HepG2 (cell line): ENCODE data around the gene LPCAT4. TPM values are rescaled to one million over a fixed set of nuclear protein-coding genes. Genes with fewer than 3 reads are reported as not detected.
A peak's percentile ranks its signal among the peaks of the same experiment; 100 is the strongest.

Source experiments
- FOXA1 ChIP-seq, 2 experiments: fragments of 450-650 bp in 1 of 2; sonication (generic) in 1 of 2; formaldehyde crosslinking in 1 of 2; IDR thresholded peaks; 2 replicates each; pipeline versions ENCODE4 v1.4.0 to v1.6.1; 2016 to 2020; ENCODE audit warnings: missing genetic modification reagents in 1 of 2
- FOXO1 ChIP-seq: sonication (generic); formaldehyde crosslinking; IDR thresholded peaks from 2 replicates; pipeline ENCODE4 v1.4.0; 2020; ENCODE audit warnings: missing genetic modification reagents
- GATA4 ChIP-seq: sonication (generic); IDR thresholded peaks from 2 replicates; pipeline ENCODE4 v1.6.1; 2016; ENCODE audit warnings: antibody characterized with exemption, low read depth, borderline replicate concordance
- HMG20B ChIP-seq: conservative IDR thresholded peaks from 2 replicates; pipeline ENCODE4 v1.6.1; 2016; ENCODE audit warnings: missing genetic modification reagents, missing compliant biosample characterization
- HOXA9 ChIP-seq: sonication (generic); formaldehyde crosslinking; IDR thresholded peaks from 2 replicates; pipeline ENCODE4 v1.8.1; 2022; ENCODE audit warnings: missing genetic modification reagents, mild to moderate bottlenecking, moderate library complexity, borderline replicate concordance
- IRF2 ChIP-seq: IDR thresholded peaks from 2 replicates; pipeline ENCODE4 v1.6.1; 2018; ENCODE audit warnings: missing genetic modification reagents, missing compliant biosample characterization
- JUN ChIP-seq: sonication (generic); formaldehyde crosslinking; IDR thresholded peaks from 2 replicates; pipeline ENCODE4 v1.4.0; 2020; ENCODE audit warnings: mild to moderate bottlenecking, missing genetic modification reagents
- KMT2A ChIP-seq: sonication (generic); formaldehyde crosslinking; IDR thresholded peaks from 2 replicates; pipeline ENCODE4 v1.4.0; 2020; ENCODE audit warnings: missing genetic modification reagents
- MBNL3 ChIP-seq: fragments of 250-450 bp; sonication (Bioruptor Pico); conservative IDR thresholded peaks from 2 replicates; pipeline ENCODE4 v1.8.0; 2022; ENCODE audit warnings: mild to moderate bottlenecking, inconsistent platforms
- MTA1 ChIP-seq: sonication (generic); formaldehyde crosslinking; IDR thresholded peaks from 2 replicates; pipeline ENCODE4 v1.4.0; 2020; ENCODE audit warnings: missing genetic modification reagents, mild to moderate bottlenecking, borderline replicate concordance
- PITX1 ChIP-seq: sonication (generic); formaldehyde crosslinking; IDR thresholded peaks from 2 replicates; pipeline ENCODE4 v1.5.1; 2020; ENCODE audit warnings: mild to moderate bottlenecking, missing genetic modification reagents
- SRSF4 ChIP-seq: fragments of 200-400 bp; formaldehyde crosslinking; IDR thresholded peaks from one replicate; pipeline ENCODE4 v1.6.1; 2018; ENCODE audit warnings: mild to moderate bottlenecking, low read depth, low read length, moderate library complexity; ENCODE audit not compliant: poor library complexity, severe bottlenecking
- ZNF17 ChIP-seq: sonication (generic); formaldehyde crosslinking; IDR thresholded peaks from 2 replicates; pipeline ENCODE4 v1.5.0; 2020; ENCODE audit warnings: mild to moderate bottlenecking, missing genetic modification reagents
- ZNF30 ChIP-seq: sonication (generic); formaldehyde crosslinking; IDR thresholded peaks from 2 replicates; pipeline ENCODE4 v1.5.0; 2020; ENCODE audit warnings: mild to moderate bottlenecking, missing genetic modification reagents
- ZNF629 ChIP-seq: sonication (generic); formaldehyde crosslinking; conservative IDR thresholded peaks from 2 replicates; pipeline ENCODE4 v1.5.0; 2020; ENCODE audit warnings: missing genetic modification reagents
- ZNF747 ChIP-seq: sonication (generic); formaldehyde crosslinking; IDR thresholded peaks from 2 replicates; pipeline ENCODE4 v1.8.1; 2023; ENCODE audit warnings: missing genetic modification reagents, mild to moderate bottlenecking, borderline replicate concordance
- ZSCAN25 ChIP-seq: sonication (generic); formaldehyde crosslinking; IDR thresholded peaks from 2 replicates; pipeline ENCODE4 v1.8.0; 2022; ENCODE audit warnings: mild to moderate bottlenecking, missing genetic modification reagents
- polyA plus RNA-seq, 8 experiments: library from polyadenylated mRNA; depleted of rRNA in 3 of 8; stranded (reverse) in 7 of 8; unstranded in 1 of 8; fragments of >200 nt; fragmentation: Illumina TruSeq in 4 of 8; extraction: Trizol in 4 of 8; gene quantifications; 2 replicates each; pipeline versions ENCODE4 v1.2.1 to v1.2.3, GENCODE V29; 2011 to 2016; ENCODE audit warnings: low read depth in 4 of 8, missing spikeins in 1 of 8, mixed read lengths in 1 of 8; ENCODE audit not compliant: insufficient read depth in 1 of 8
- total RNA-seq, 5 experiments: library from RNA; depleted of rRNA; stranded (reverse); fragments of >200 nt; fragmentation: Illumina TruSeq; extraction: Trizol; gene quantifications; 2 replicates each; pipeline ENCODE4 v1.2.3, GENCODE V29; 2016; ENCODE audit warnings: low read depth in 1 of 5
- TF ChIP-seq, protein P1 (sequence below): sonication (generic); formaldehyde crosslinking; IDR thresholded peaks from 2 replicates; pipeline ENCODE4 v1.8.0; 2022; ENCODE audit warnings: missing genetic modification reagents, mild to moderate bottlenecking, borderline replicate concordance
- TF ChIP-seq, protein P2 (sequence below): sonication (generic); formaldehyde crosslinking; IDR thresholded peaks from 2 replicates; pipeline ENCODE4 v1.4.0; 2020; ENCODE audit warnings: missing genetic modification reagents, borderline replicate concordance
- TF ChIP-seq, protein P3 (sequence below): IDR thresholded peaks from 2 replicates; pipeline ENCODE4 v1.6.1; 2016; ENCODE audit warnings: low read depth
- TF ChIP-seq, protein P4 (sequence below): sonication (generic); formaldehyde crosslinking; IDR thresholded peaks from 2 replicates; pipeline ENCODE4 v1.4.0; 2020; ENCODE audit warnings: mild to moderate bottlenecking, low read depth, missing genetic modification reagents
- TF ChIP-seq, protein P5 (sequence below): sonication (generic); formaldehyde crosslinking; IDR thresholded peaks from 2 replicates; pipeline ENCODE4 v1.4.0; 2020; ENCODE audit warnings: missing genetic modification reagents

LPCAT4 gene
- total and polyA plus RNA-seq, 2 of the 13 experiments (the other 11 are each of a cell fraction or from before 2014, with no cell fraction given) = 8.1 to 57.1 TPM

DNA sequence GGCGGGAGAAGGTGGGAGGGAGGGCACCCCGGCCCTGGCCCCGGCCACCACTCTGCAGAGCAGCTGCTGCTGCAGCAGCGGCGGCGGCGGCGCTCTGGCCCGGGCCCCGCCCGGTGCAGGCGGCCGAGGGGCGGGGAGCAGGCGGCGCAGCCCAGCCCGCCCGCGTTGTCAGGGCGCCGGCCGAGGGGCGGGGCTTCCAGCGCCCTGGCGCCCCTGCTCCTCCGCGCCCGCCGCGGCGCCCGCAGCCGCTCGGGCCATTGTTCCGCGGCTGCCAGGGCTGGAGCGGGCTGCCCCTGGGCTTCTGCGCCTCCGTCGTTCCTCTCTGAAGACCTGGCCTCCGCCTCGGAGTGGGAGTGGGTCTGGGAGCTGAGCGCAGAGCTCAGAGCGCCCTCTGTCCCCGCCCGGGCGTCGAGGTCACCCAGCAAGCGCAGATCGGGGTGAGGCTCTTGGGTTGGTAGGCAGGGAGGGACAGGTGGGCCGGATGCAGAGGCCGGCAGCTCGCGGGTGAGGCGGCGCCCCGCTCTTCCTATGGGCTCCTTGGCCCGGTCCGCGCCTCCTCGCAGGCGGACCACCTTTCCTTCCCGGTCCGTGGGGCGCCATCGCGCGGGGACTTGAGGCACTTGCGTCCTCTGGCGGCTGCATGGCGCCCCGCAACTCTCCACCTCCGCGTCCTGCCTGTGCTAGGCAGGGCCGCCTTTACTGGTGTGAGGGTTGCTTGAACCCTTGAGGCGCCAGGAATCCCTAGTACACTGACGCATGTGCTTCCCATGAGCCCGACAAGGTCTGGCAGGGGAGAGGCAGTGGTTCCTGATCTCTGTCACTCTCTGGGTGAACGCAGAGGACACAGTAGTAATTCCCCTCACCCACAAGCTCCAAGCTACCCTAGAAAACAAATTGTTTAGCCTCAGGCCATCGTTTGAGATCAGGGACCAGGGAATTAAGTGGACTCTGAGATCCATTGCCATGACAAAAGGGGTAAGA, at the start of gene LPCAT4 (continued):
- TF ChIP-seq, protein P1, sequence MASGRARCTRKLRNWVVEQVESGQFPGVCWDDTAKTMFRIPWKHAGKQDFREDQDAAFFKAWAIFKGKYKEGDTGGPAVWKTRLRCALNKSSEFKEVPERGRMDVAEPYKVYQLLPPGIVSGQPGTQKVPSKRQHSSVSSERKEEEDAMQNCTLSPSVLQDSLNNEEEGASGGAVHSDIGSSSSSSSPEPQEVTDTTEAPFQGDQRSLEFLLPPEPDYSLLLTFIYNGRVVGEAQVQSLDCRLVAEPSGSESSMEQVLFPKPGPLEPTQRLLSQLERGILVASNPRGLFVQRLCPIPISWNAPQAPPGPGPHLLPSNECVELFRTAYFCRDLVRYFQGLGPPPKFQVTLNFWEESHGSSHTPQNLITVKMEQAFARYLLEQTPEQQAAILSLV (CRISPR knock-in tag) = no peak; the same call in 1 of the 2 replicates
- TF ChIP-seq FOXO1 = no peak; the same call in 1 of the 2 replicates
- no peak for TF ChIP-seq FOXA1 (IDR thresholded peaks at IDR 0.05)
- no peak for TF ChIP-seq FOXA1 (CRISPR knock-in tag; IDR thresholded peaks at IDR 0.05)
- TF ChIP-seq MBNL3 (CRISPR knock-in tag) = no peak
- TF ChIP-seq ZNF30 = no peak
- peak; percentile 38; the same call in 1 of the 2 replicates for TF ChIP-seq IRF2 (CRISPR knock-in tag)
- TF ChIP-seq, protein P2, sequence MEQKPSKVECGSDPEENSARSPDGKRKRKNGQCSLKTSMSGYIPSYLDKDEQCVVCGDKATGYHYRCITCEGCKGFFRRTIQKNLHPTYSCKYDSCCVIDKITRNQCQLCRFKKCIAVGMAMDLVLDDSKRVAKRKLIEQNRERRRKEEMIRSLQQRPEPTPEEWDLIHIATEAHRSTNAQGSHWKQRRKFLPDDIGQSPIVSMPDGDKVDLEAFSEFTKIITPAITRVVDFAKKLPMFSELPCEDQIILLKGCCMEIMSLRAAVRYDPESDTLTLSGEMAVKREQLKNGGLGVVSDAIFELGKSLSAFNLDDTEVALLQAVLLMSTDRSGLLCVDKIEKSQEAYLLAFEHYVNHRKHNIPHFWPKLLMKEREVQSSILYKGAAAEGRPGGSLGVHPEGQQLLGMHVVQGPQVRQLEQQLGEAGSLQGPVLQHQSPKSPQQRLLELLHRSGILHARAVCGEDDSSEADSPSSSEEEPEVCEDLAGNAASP (CRISPR knock-in tag) = peak; percentile 62; the same call in 1 of the 2 replicates
- TF ChIP-seq JUN = no peak
- peak; percentile 59; the same call in 1 of the 2 replicates for TF ChIP-seq PITX1 (CRISPR knock-in tag)
- TF ChIP-seq GATA4 = no peak
- TF ChIP-seq, protein P3, sequence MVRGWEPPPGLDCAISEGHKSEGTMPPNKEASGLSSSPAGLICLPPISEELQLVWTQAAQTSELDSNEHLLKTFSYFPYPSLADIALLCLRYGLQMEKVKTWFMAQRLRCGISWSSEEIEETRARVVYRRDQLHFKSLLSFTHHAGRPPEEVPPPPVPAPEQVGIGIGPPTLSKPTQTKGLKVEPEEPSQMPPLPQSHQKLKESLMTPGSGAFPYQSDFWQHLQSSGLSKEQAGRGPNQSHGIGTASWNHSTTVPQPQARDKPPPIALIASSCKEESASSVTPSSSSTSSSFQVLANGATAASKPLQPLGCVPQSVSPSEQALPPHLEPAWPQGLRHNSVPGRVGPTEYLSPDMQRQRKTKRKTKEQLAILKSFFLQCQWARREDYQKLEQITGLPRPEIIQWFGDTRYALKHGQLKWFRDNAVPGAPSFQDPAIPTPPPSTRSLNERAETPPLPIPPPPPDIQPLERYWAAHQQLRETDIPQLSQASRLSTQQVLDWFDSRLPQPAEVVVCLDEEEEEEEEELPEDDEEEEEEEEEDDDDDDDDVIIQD (CRISPR knock-in tag) = no peak
- TF ChIP-seq HOXA9 (CRISPR knock-in tag) = no peak
- TF ChIP-seq, protein P4, sequence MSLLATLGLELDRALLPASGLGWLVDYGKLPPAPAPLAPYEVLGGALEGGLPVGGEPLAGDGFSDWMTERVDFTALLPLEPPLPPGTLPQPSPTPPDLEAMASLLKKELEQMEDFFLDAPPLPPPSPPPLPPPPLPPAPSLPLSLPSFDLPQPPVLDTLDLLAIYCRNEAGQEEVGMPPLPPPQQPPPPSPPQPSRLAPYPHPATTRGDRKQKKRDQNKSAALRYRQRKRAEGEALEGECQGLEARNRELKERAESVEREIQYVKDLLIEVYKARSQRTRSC (CRISPR knock-in tag) = no peak
- TF ChIP-seq ZNF629 (CRISPR knock-in tag) = no peak
- no peak for TF ChIP-seq ZNF17 (CRISPR knock-in tag)
- no peak; the same call in 1 of the 2 replicates for TF ChIP-seq HMG20B (CRISPR knock-in tag)
- TF ChIP-seq ZSCAN25 = peak; percentile 53; the same call in 1 of the 2 replicates
- TF ChIP-seq ZNF747 (CRISPR knock-in tag) = peak; percentile 29; the same call in 1 of the 2 replicates
- TF ChIP-seq MTA1 = peak; percentile 76; the same call in 1 of the 2 replicates
- no peak for TF ChIP-seq SRSF4
- TF ChIP-seq, protein P5, sequence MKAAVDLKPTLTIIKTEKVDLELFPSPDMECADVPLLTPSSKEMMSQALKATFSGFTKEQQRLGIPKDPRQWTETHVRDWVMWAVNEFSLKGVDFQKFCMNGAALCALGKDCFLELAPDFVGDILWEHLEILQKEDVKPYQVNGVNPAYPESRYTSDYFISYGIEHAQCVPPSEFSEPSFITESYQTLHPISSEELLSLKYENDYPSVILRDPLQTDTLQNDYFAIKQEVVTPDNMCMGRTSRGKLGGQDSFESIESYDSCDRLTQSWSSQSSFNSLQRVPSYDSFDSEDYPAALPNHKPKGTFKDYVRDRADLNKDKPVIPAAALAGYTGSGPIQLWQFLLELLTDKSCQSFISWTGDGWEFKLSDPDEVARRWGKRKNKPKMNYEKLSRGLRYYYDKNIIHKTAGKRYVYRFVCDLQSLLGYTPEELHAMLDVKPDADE (CRISPR knock-in tag) = no peak
- peak; percentile 74 for TF ChIP-seq KMT2A (CRISPR knock-in tag)
